ENCODE data around the gene PWP1.
"Not testable (repeated sequence)": the region's sequence is repeated elsewhere in the genome, so short reads cannot be mapped to it uniquely, and the experiment has no call there.

PWP1 gene

GRCh38 chr12:107704041-107704440 is 18.4 kb downstream of the PWP1 start:
- no peak overlapping the region for H3K4me3 ChIP-seq (ENCODE audit: low read depth, low read length)
- TF ChIP-seq, protein P1, sequence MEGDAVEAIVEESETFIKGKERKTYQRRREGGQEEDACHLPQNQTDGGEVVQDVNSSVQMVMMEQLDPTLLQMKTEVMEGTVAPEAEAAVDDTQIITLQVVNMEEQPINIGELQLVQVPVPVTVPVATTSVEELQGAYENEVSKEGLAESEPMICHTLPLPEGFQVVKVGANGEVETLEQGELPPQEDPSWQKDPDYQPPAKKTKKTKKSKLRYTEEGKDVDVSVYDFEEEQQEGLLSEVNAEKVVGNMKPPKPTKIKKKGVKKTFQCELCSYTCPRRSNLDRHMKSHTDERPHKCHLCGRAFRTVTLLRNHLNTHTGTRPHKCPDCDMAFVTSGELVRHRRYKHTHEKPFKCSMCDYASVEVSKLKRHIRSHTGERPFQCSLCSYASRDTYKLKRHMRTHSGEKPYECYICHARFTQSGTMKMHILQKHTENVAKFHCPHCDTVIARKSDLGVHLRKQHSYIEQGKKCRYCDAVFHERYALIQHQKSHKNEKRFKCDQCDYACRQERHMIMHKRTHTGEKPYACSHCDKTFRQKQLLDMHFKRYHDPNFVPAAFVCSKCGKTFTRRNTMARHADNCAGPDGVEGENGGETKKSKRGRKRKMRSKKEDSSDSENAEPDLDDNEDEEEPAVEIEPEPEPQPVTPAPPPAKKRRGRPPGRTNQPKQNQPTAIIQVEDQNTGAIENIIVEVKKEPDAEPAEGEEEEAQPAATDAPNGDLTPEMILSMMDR (IDR thresholded peaks at IDR 0.05; ENCODE audit: borderline replicate concordance, insufficient read depth, low read depth, low read length), result no peak

DNA sequence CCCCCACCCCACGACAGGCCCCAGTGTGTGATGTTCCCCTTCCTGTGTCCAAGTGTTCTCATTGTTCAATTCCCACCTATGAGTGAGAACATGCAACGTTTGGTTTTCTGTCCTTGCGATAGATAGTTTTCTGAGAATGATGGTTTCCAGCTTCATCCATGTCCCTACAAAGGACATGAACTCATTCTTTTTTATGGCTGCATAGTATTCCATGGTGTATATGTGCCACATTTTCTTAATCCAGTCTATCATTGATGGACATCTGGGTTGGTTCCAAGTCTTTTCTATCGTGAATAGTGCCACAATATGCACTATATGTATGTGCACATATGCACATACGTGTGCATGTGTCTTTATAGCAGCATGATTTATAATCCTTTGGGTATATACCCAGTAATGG is 19.9 kb downstream of the PWP1 start:
- not testable (repeated sequence) for H3K4me3 ChIP-seq (ENCODE audit: low read depth, low read length)

- H3K4me3 ChIP-seq (ENCODE audit: low read depth, low read length), result no peak overlapping the region
- TF ChIP-seq, protein P1 (IDR thresholded peaks at IDR 0.05; ENCODE audit: borderline replicate concordance, insufficient read depth, low read depth, low read length), result no peak
Observed at GRCh38 chr12:107715780-107716179, 30.2 kb downstream of the PWP1 start.

- TF ChIP-seq, protein P1 (IDR thresholded peaks at IDR 0.05; ENCODE audit: borderline replicate concordance, insufficient read depth, low read depth, low read length), result no peak
- no peak overlapping the region for H3K4me3 ChIP-seq (ENCODE audit: low read depth, low read length)
Observed at GRCh38 chr12:107718606-107719005, 33.0 kb downstream of the PWP1 start.

GRCh38 chr12:107727327-107727726 is 41.7 kb downstream of the PWP1 start:
- H3K4me3 ChIP-seq (ENCODE audit: low read depth, low read length), result not testable (repeated sequence)

DNA sequence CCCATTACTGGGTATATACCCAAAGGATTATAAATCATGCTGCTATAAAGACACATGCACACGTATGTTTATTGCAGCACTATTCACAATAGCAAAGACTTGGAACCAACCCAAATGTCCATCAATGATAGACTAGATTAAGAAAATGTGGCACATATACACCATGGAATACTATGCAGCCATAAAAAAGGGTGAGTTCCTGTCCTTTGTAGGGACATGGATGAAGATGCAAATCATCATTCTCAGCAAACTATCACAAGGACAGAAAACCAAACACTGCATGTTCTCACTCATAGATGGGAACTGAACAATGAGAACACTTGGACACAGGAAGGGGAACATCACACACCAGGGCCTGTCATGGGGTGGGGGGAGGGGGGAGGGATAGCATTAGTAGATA is 42.1 kb downstream of the PWP1 start:
- H3K4me3 ChIP-seq (ENCODE audit: low read depth, low read length), result not testable (repeated sequence)

GRCh38 chr12:107730618-107731341 is 45.2 kb downstream of the PWP1 start:
- TF ChIP-seq, protein P1 (IDR thresholded peaks at IDR 0.05; ENCODE audit: borderline replicate concordance, insufficient read depth, low read depth, low read length), result no peak
- H3K4me3 ChIP-seq (ENCODE audit: low read depth, low read length), result no peak overlapping the region

GRCh38 chr12:107731366-107731765 is 45.8 kb downstream of the PWP1 start:
- TF ChIP-seq, protein P1 (IDR thresholded peaks at IDR 0.05; ENCODE audit: borderline replicate concordance, insufficient read depth, low read depth, low read length), result no peak
- no peak overlapping the region for H3K4me3 ChIP-seq (ENCODE audit: low read depth, low read length)

- H3K4me3 ChIP-seq (ENCODE audit: low read depth, low read length), result no peak overlapping the region
- TF ChIP-seq, protein P1 (IDR thresholded peaks at IDR 0.05; ENCODE audit: borderline replicate concordance, insufficient read depth, low read depth, low read length), result no peak
Observed at GRCh38 chr12:107732365-107732764, 46.8 kb downstream of the PWP1 start.

All from GM12875 (cell line).